GM23248 (cell line): ENCODE results near the gene TAF3. TPM values are rescaled to one million over a fixed set of nuclear protein-coding genes. Genes with fewer than 3 reads are reported as not detected.

ENCODE experiments used
- DNase-seq: peaks from one replicate; pipeline ENCODE4 v3.0.0-alpha.2; 2015
- H2AFZ ChIP-seq: fragments of 200-600 bp; sonication (generic); 2 replicates; pipeline ENCODE4 v1.6.1; 2016; ENCODE audit warnings: antibody characterized with exemption
- H3F3A ChIP-seq: fragments of 200-600 bp; sonication (generic); 2 replicates; pipeline ENCODE4 v1.6.1; 2016; ENCODE audit warnings: mild to moderate bottlenecking, antibody characterized with exemption, mixed run types; ENCODE audit not compliant: insufficient read depth
- H3K27ac ChIP-seq: fragments of 200-600 bp; sonication (generic); 2 replicates; pipeline ENCODE4 v1.5.1; 2016; ENCODE audit warnings: mild to moderate bottlenecking
- H3K27me3 ChIP-seq: fragments of 200-600 bp; sonication (generic); replicated peaks from 2 replicates; pipeline ENCODE4 v1.6.1; 2016; ENCODE audit warnings: mild to moderate bottlenecking; ENCODE audit not compliant: insufficient read depth
- H3K36me3 ChIP-seq: fragments of 200-600 bp; sonication (generic); 2 replicates; pipeline ENCODE4 v1.6.1; 2016; ENCODE audit warnings: low read depth, mild to moderate bottlenecking
- H3K4me1 ChIP-seq: fragments of 200-600 bp; sonication (generic); 2 replicates; pipeline ENCODE4 v1.6.1; 2016; ENCODE audit warnings: mild to moderate bottlenecking; ENCODE audit not compliant: insufficient read depth
- H3K4me2 ChIP-seq: fragments of 200-600 bp; sonication (generic); one replicate; pipeline ENCODE4 v1.6.1; 2016; ENCODE audit warnings: mild to moderate bottlenecking; ENCODE audit not compliant: unreplicated experiment
- H3K4me3 ChIP-seq: fragments of 200-600 bp; sonication (generic); 2 replicates; pipeline ENCODE4 v1.5.1; 2016; ENCODE audit warnings: mild to moderate bottlenecking
- H3K79me2 ChIP-seq: fragments of 200-600 bp; sonication (generic); 2 replicates; pipeline ENCODE4 v1.6.1; 2016; ENCODE audit warnings: mild to moderate bottlenecking; ENCODE audit not compliant: insufficient read depth
- H3K9ac ChIP-seq: fragments of 200-600 bp; sonication (generic); 2 replicates; pipeline ENCODE4 v1.6.1; 2016; ENCODE audit warnings: mild to moderate bottlenecking
- H3K9me2 ChIP-seq: fragments of 200-600 bp; sonication (generic); 2 replicates; pipeline ENCODE4 v1.6.1; 2016; ENCODE audit warnings: mixed run types, mild to moderate bottlenecking, moderate library complexity; ENCODE audit not compliant: insufficient read depth
- H3K9me3 ChIP-seq: fragments of 200-600 bp; sonication (generic); one replicate; pipeline ENCODE4 v1.6.1; 2017; ENCODE audit warnings: low read depth
- H4K20me1 ChIP-seq: fragments of 200-600 bp; sonication (generic); 2 replicates; pipeline ENCODE4 v1.6.0; 2016; ENCODE audit not compliant: insufficient read depth
- EZH2 ChIP-seq: fragments of 200-600 bp; sonication (generic); IDR thresholded peaks from 2 replicates; pipeline ENCODE4 v1.6.1; 2018; ENCODE audit warnings: antibody characterized with exemption, mild to moderate bottlenecking; ENCODE audit not compliant: insufficient read depth, poor library complexity, severe bottlenecking
- EZH2phosphoT487 ChIP-seq: fragments of 200-600 bp; sonication (generic); IDR thresholded peaks from 2 replicates; pipeline ENCODE4 v1.6.1; 2018; ENCODE audit warnings: antibody characterized with exemption, moderate library complexity, mild to moderate bottlenecking, low read depth; ENCODE audit not compliant: insufficient read depth
- WGBS, 2 experiments: methylation state at CpG; one replicate each; pipeline ENCODE4 v1.1.6; 2015 to 2017; ENCODE audit warnings: low lambda C conversion rate in 2 of 2, low coverage in 1 of 2; ENCODE audit errors: missing lambda C conversion rate in 2 of 2; 5-methylcytosine and 5-hydroxymethylcytosine counted together
- in situ Hi-C: fragments of 300-500 bp; cut with MboI; formaldehyde crosslinking; loops from 2 replicates; pipeline ENCODE4 v1.15.0; 2020
- polyA plus RNA-seq: library from polyadenylated mRNA; unstranded; fragments of >200 nt; fragmentation: Nextera tagmentation; extraction: Ambion mirVana; gene quantifications from 2 replicates; pipeline ENCODE4 v1.2.1, GENCODE V29; 2016
- total RNA-seq: library from RNA; depleted of rRNA; stranded (reverse); fragments of >200 nt; shearing (Covaris generic); gene quantifications from 2 replicates; pipeline ENCODE4 v1.2.3, GENCODE V29; 2014; rRNA removed

The TAF3 gene
- total and polyA plus RNA-seq, 2 experiments from 2014 or later = 1.7 to 5.5 TPM

GRCh38 chr10:8066124-8066523, 247.8 kb downstream of the TAF3 start:
- Histone ChIP-seq H4K20me1 (no peaks in the 10 kb centered on the region), H3K27me3 (peaks cover 51% of the 10 kb centered on the region), H2AFZ (no peak overlapping the region), H3K4me2 (no peak overlapping the region), H3K36me3 (no peaks in the 10 kb centered on the region), H3K27ac (no peak overlapping the region), H3F3A (no peaks in the 10 kb centered on the region), H3K9me2 (no peaks in the 10 kb centered on the region), H3K9me3 (no peaks in the 10 kb centered on the region), H3K4me3 (no peak overlapping the region), H3K9ac (no peak overlapping the region), H3K79me2 (no peaks in the 10 kb centered on the region), H3K4me1 (no peaks in the 10 kb centered on the region)
- in situ Hi-C loops = no loop called here
- TF ChIP-seq EZH2 (no peak), EZH2phosphoT487 (no peak)
- 76 to 78% methylated on average over 1 of the region's 1 CpG for WGBS, 2 experiments
- no peak for DNase-seq

Other genes with a start within 250 kb of the TAF3 start
- not detected in 2 replicates for gene ITIH5, start 151.5 kb upstream of the TAF3 start, total RNA-seq
- gene ITIH5, start 151.5 kb upstream of the TAF3 start, polyA plus RNA-seq = 0.13 TPM in 1 of 2 replicates, not detected in the other
- not detected in 2 replicates for gene ITIH2, start 115.2 kb upstream of the TAF3 start, total RNA-seq
- not detected in 2 replicates for gene ITIH2, start 115.2 kb upstream of the TAF3 start, polyA plus RNA-seq
- 3.8 and 7.8 TPM in 2 replicates for gene KIN, start 30.5 kb upstream of the TAF3 start, total RNA-seq
- 10.6 and 11.7 TPM in 2 replicates for gene KIN, start 30.5 kb upstream of the TAF3 start, polyA plus RNA-seq
- 229 and 315 TPM in 2 replicates for gene ATP5F1C, start 30.3 kb upstream of the TAF3 start, total RNA-seq
- 294 and 304 TPM in 2 replicates for gene ATP5F1C, start 30.3 kb upstream of the TAF3 start, polyA plus RNA-seq
- gene GATA3, start 236.2 kb downstream of the TAF3 start, total RNA-seq = not detected in 2 replicates
- not detected in 2 replicates for gene GATA3, start 236.2 kb downstream of the TAF3 start, polyA plus RNA-seq